ENCODE measurements around the gene DCBLD1. TPM values are rescaled to one million over a fixed set of nuclear protein-coding genes. Genes with fewer than 3 reads are reported as not detected.

The DCBLD1 gene
- total and polyA plus RNA-seq, 2 of the 4 experiments (the other 2 are of a cell fraction), result 21.1 to 27.8 TPM

DNA sequence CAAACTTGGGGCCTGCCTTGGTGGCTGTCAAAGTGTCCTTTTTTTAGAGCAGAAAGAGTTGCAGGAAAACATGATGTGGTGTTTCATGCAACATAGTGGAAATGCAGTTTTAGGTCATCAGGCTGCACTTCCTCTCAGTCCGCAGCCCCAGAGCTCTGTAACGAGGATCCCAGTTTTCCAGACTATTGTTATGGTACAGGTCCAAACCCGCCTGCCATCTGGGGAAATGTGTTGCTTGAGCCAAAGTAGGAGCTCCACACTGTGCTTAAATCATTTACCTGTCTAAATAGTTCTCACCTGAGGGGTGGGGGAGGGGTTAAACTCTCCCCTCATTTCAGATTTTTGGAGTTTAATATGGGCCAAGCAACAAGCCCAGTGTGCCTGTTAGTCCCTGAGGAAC lies 60.0 kb downstream of the DCBLD1 start:
- dilution Hi-C loops (cut with HindIII; ENCODE audit: low sequenced_read_pairs, unreplicated experiment), result no loop called here
- H3K36me3 ChIP-seq (ENCODE audit: control insufficient read depth, insufficient read depth, low read length), result peaks cover 32% of the 10 kb centered on the region
- no peak overlapping the region for H2BK5ac ChIP-seq (ENCODE audit: low read depth, low read length, poor library complexity, severe bottlenecking)
- no peak overlapping the region for H3K14ac ChIP-seq (replicated peaks; ENCODE audit: low read depth, low read length)
- no peak overlapping the region for H4K5ac ChIP-seq (ENCODE audit: low read depth, low read length)
- H3K4ac ChIP-seq (ENCODE audit: low read depth, low read length), result no peak overlapping the region
- peaks cover 3% of the 10 kb centered on the region; the same call in 1 of the 2 replicates for H3K4me1 ChIP-seq (ENCODE audit: control insufficient read depth, insufficient read depth, low read length)
- H3K18ac ChIP-seq (ENCODE audit: low read depth, low read length), result no peak overlapping the region
- no peak overlapping the region for H2BK120ac ChIP-seq (ENCODE audit: low read depth, low read length)
- no peak for DNase-seq
- in situ Hi-C loops (cut with MboI; ENCODE audit: low sequenced_read_pairs), result no loop called here
- no peak overlapping the region for H3K4me2 ChIP-seq (ENCODE audit: low read depth, low read length)
- H3K4me3 ChIP-seq (ENCODE audit: insufficient read depth, low read depth, low read length), result no peak overlapping the region
- peaks cover 5 to 17% of the 10 kb centered on the region in 2 experiments; a peak in 3 of 4 replicates for H3K79me1 ChIP-seq (ENCODE audit: low read depth in 1 of 2, low read length in 2 of 2)
- H3K9ac ChIP-seq (ENCODE audit: low read depth, low read length), result no peak overlapping the region
- H3K9me3 ChIP-seq (ENCODE audit: control insufficient read depth, insufficient read depth, low read length), result no peaks in the 10 kb centered on the region
- TF ChIP-seq NFE2L2 (IDR thresholded peaks at IDR 0.05; ENCODE audit: low read depth, low read length), result no peak
- no peak for TF ChIP-seq FOS (IDR thresholded peaks at IDR 0.05; ENCODE audit: low read depth, low read length)
- TF ChIP-seq RAD21 (IDR thresholded peaks at IDR 0.05; ENCODE audit: low read length), result no peak
- TF ChIP-seq POLR2A (IDR thresholded peaks at IDR 0.05; ENCODE audit: low read depth, low read length), result no peak
- no peak for TF ChIP-seq MXI1 (IDR thresholded peaks at IDR 0.05; ENCODE audit: borderline replicate concordance, low read depth, low read length)
- TF ChIP-seq, protein P1, sequence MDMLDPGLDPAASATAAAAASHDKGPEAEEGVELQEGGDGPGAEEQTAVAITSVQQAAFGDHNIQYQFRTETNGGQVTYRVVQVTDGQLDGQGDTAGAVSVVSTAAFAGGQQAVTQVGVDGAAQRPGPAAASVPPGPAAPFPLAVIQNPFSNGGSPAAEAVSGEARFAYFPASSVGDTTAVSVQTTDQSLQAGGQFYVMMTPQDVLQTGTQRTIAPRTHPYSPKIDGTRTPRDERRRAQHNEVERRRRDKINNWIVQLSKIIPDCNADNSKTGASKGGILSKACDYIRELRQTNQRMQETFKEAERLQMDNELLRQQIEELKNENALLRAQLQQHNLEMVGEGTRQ (IDR thresholded peaks at IDR 0.05; ENCODE audit: low read depth, low read length), result no peak
- TF ChIP-seq RCOR1 (IDR thresholded peaks at IDR 0.05; ENCODE audit: insufficient replicate concordance, low read length), result no peak
- TF ChIP-seq, protein P2, sequence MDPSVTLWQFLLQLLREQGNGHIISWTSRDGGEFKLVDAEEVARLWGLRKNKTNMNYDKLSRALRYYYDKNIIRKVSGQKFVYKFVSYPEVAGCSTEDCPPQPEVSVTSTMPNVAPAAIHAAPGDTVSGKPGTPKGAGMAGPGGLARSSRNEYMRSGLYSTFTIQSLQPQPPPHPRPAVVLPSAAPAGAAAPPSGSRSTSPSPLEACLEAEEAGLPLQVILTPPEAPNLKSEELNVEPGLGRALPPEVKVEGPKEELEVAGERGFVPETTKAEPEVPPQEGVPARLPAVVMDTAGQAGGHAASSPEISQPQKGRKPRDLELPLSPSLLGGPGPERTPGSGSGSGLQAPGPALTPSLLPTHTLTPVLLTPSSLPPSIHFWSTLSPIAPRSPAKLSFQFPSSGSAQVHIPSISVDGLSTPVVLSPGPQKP (IDR thresholded peaks at IDR 0.05; ENCODE audit: borderline replicate concordance, low read depth, low read length), result no peak
- no peak for TF ChIP-seq BHLHE40 (IDR thresholded peaks at IDR 0.05; ENCODE audit: low read depth, low read length)
- no peak for TF ChIP-seq SMC3 (IDR thresholded peaks at IDR 0.05; ENCODE audit: low read depth, low read length)
- no peak for TF ChIP-seq RFX5 (IDR thresholded peaks at IDR 0.05; ENCODE audit: low read depth, low read length)
- no peak for TF ChIP-seq CHD1 (IDR thresholded peaks at IDR 0.05; ENCODE audit: low read depth, low read length)
- TF ChIP-seq CEBPB (IDR thresholded peaks at IDR 0.05; ENCODE audit: low read depth, low read length), result no peak
- TF ChIP-seq MAZ (IDR thresholded peaks at IDR 0.05; ENCODE audit: borderline replicate concordance, low read depth, low read length), result no peak
- TF ChIP-seq MAFK (IDR thresholded peaks at IDR 0.05; ENCODE audit: low read depth, low read length), result no peak
- TF ChIP-seq, protein P3, sequence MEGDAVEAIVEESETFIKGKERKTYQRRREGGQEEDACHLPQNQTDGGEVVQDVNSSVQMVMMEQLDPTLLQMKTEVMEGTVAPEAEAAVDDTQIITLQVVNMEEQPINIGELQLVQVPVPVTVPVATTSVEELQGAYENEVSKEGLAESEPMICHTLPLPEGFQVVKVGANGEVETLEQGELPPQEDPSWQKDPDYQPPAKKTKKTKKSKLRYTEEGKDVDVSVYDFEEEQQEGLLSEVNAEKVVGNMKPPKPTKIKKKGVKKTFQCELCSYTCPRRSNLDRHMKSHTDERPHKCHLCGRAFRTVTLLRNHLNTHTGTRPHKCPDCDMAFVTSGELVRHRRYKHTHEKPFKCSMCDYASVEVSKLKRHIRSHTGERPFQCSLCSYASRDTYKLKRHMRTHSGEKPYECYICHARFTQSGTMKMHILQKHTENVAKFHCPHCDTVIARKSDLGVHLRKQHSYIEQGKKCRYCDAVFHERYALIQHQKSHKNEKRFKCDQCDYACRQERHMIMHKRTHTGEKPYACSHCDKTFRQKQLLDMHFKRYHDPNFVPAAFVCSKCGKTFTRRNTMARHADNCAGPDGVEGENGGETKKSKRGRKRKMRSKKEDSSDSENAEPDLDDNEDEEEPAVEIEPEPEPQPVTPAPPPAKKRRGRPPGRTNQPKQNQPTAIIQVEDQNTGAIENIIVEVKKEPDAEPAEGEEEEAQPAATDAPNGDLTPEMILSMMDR (conservative IDR thresholded peaks at IDR 0.05; ENCODE audit: low read depth, low read length), result no peak
- no TSS peak for BruUV-seq (replicated peaks)
- H3K9me1 ChIP-seq (ENCODE audit: insufficient read depth, low read length), result peaks cover 8% of the 10 kb centered on the region
- H4K20me1 ChIP-seq (ENCODE audit: insufficient read depth, low read length), result no peaks in the 10 kb centered on the region
- no peaks in the 10 kb centered on the region for H3K27me3 ChIP-seq (ENCODE audit: control insufficient read depth, insufficient read depth, low read length)
- no peak overlapping the region for H3K27ac ChIP-seq (ENCODE audit: insufficient read depth, low read length)
- ATAC-seq (ENCODE audit: low read depth), result no peak
- H2AK9ac ChIP-seq (replicated peaks; ENCODE audit: low read depth, low read length, poor library complexity), result no peak overlapping the region
- H2AFZ ChIP-seq (replicated peaks; ENCODE audit: low read length, poor library complexity), result no peak overlapping the region
- no peak overlapping the region for H2AK5ac ChIP-seq (ENCODE audit: low read depth, low read length)
- no peak overlapping the region for H3K23ac ChIP-seq (ENCODE audit: low read depth, low read length)
- ChIA-PET POLR2A (ENCODE audit: unreplicated experiment) (no interaction called here), CTCF (no interaction called here)
- H3K56ac ChIP-seq (ENCODE audit: extremely low read depth, insufficient read depth, low read length), result no peak overlapping the region
- no peak overlapping the region for H2BK20ac ChIP-seq (ENCODE audit: low read depth, low read length)
- no CpG with 5 or more reads among the region's 3 CpGs for WGBS, 2 experiments (ENCODE audit: extremely low coverage in 2 of 2, insufficient read length in 1 of 2)
- H4K91ac ChIP-seq (ENCODE audit: insufficient read depth, low read depth, low read length), result no peak overlapping the region
- H4K8ac ChIP-seq (ENCODE audit: low read depth in 2 of 2, low read length in 2 of 2), result no peak overlapping the region
- no peak overlapping the region for H2BK15ac ChIP-seq (ENCODE audit: low read depth, low read length)
- intact Hi-C loops (cut with micrococcal nuclease), result no loop called here
